Neuronal stem cell (in vitro differentiated cells): ENCODE measurements around the gene NHERF1.
A peak's percentile ranks its signal among the peaks of the same experiment; 100 is the strongest.

Experiments
- DNase-seq: peaks from one replicate; pipeline ENCODE4 v3.0.0-alpha.2; 2013; ENCODE audit warnings: low spot score
- H2AFZ ChIP-seq: one replicate; pipeline ENCODE4 v1.6.1; 2013; ENCODE audit warnings: mild to moderate bottlenecking, low read length, inconsistent platforms
- H2AK5ac ChIP-seq: 2 replicates; pipeline ENCODE4 v1.6.1; 2013; ENCODE audit warnings: low read depth, mild to moderate bottlenecking, inconsistent platforms, low read length, moderate library complexity, mixed read lengths
- H2BK120ac ChIP-seq: 2 replicates; pipeline ENCODE4 v1.6.1; 2013; ENCODE audit warnings: low read depth, mild to moderate bottlenecking, inconsistent platforms, low read length, moderate library complexity, mixed read lengths
- H2BK12ac ChIP-seq: one replicate; pipeline ENCODE4 v1.6.1; 2013; ENCODE audit warnings: low read length, inconsistent platforms
- H2BK15ac ChIP-seq: 2 replicates; pipeline ENCODE4 v1.6.1; 2013; ENCODE audit warnings: mild to moderate bottlenecking, low read length, inconsistent platforms, mixed read lengths
- H2BK5ac ChIP-seq: one replicate; pipeline ENCODE4 v1.6.1; 2013; ENCODE audit warnings: inconsistent platforms, mild to moderate bottlenecking, low read length, moderate library complexity
- H3K14ac ChIP-seq: one replicate; pipeline ENCODE4 v1.6.1; 2013; ENCODE audit warnings: low read length, inconsistent platforms
- H3K18ac ChIP-seq: 2 replicates; pipeline ENCODE4 v1.6.1; 2013; ENCODE audit warnings: low read length, inconsistent platforms
- H3K23ac ChIP-seq: 2 replicates; pipeline ENCODE4 v1.6.1; 2013; ENCODE audit warnings: low read depth, mild to moderate bottlenecking, mixed read lengths, low read length, inconsistent platforms; ENCODE audit not compliant: poor library complexity
- H3K27ac ChIP-seq: replicated peaks from 3 replicates; pipeline ENCODE4 v1.5.1; 2013; ENCODE audit warnings: low read length, inconsistent platforms
- H3K27me3 ChIP-seq, 3 experiments: 2 replicates each; pipeline ENCODE4 v1.6.1; 2013; ENCODE audit warnings: low read length in 3 of 3, mild to moderate bottlenecking in 2 of 3, inconsistent platforms in 1 of 3, low read depth in 1 of 3, mixed read lengths in 1 of 3, moderate library complexity in 1 of 3; ENCODE audit not compliant: control insufficient read depth in 3 of 3, insufficient read depth in 3 of 3
- H3K36me3 ChIP-seq, 2 donors: replicated peaks in 1 of 2; 2 replicates each; pipeline ENCODE4 v1.6.1; 2013; ENCODE audit warnings: low read length in 2 of 2; ENCODE audit not compliant: control insufficient read depth in 2 of 2, insufficient read depth in 2 of 2
- H3K4ac ChIP-seq: 2 replicates; pipeline ENCODE4 v1.6.1; 2013; ENCODE audit warnings: inconsistent platforms, mild to moderate bottlenecking, low read length, moderate library complexity
- H3K4me1 ChIP-seq, 2 donors: 1 replicate in 1 of 2; 2 replicates in 1 of 2; pipeline ENCODE4 v1.6.1; 2013; ENCODE audit warnings: low read length in 2 of 2, low read depth in 1 of 2; ENCODE audit not compliant: control insufficient read depth in 2 of 2, insufficient read depth in 1 of 2
- H3K4me2 ChIP-seq: one replicate; pipeline ENCODE4 v1.6.1; 2013; ENCODE audit warnings: mild to moderate bottlenecking, low read length, inconsistent platforms; ENCODE audit not compliant: insufficient read depth, poor library complexity, severe bottlenecking
- H3K4me3 ChIP-seq, 2 donors: 2 replicates each; pipeline ENCODE4 v1.5.1; 2013; ENCODE audit warnings: low read length in 2 of 2, mild to moderate bottlenecking in 2 of 2, inconsistent platforms in 1 of 2, moderate library complexity in 1 of 2
- H3K79me1 ChIP-seq: one replicate; pipeline ENCODE4 v1.6.1; 2013; ENCODE audit warnings: low read depth, mild to moderate bottlenecking, inconsistent platforms, low read length, moderate library complexity
- H3K9ac ChIP-seq: one replicate; pipeline ENCODE4 v1.6.1; 2013; ENCODE audit warnings: mild to moderate bottlenecking, low read depth, low read length, inconsistent platforms; ENCODE audit not compliant: poor library complexity
- H3K9me3 ChIP-seq, 2 donors: replicated peaks in 1 of 2; 2 replicates each; pipeline versions ENCODE3 to v1.6.1; 2013; ENCODE audit warnings: low read length in 2 of 2, mild to moderate bottlenecking in 2 of 2, inconsistent platforms in 1 of 2, low read depth in 1 of 2, mixed read lengths in 1 of 2, moderate library complexity in 1 of 2; ENCODE audit not compliant: control insufficient read depth in 2 of 2, insufficient read depth in 1 of 2
- H4K8ac ChIP-seq: one replicate; pipeline ENCODE4 v1.6.1; 2013; ENCODE audit warnings: low read depth, mild to moderate bottlenecking, inconsistent platforms, low read length, moderate library complexity
- H4K91ac ChIP-seq: one replicate; pipeline ENCODE4 v1.6.1; 2013; ENCODE audit warnings: low read length, low read depth, mild to moderate bottlenecking, inconsistent platforms; ENCODE audit not compliant: poor library complexity
- WGBS, 2 donors: extraction: QIAGEN DNeasy Blood & Tissue Kit; methylation state at CpG; one replicate each; pipeline ENCODE4 v1.1.7; 2013; ENCODE audit warnings: missing lambda C conversion rate in 2 of 2, mixed read lengths in 1 of 2; ENCODE audit not compliant: insufficient read length in 2 of 2, insufficient replicate concordance in 1 of 2; ENCODE audit errors: extremely low coverage in 2 of 2; 5-methylcytosine and 5-hydroxymethylcytosine counted together

The NHERF1 gene

DNA sequence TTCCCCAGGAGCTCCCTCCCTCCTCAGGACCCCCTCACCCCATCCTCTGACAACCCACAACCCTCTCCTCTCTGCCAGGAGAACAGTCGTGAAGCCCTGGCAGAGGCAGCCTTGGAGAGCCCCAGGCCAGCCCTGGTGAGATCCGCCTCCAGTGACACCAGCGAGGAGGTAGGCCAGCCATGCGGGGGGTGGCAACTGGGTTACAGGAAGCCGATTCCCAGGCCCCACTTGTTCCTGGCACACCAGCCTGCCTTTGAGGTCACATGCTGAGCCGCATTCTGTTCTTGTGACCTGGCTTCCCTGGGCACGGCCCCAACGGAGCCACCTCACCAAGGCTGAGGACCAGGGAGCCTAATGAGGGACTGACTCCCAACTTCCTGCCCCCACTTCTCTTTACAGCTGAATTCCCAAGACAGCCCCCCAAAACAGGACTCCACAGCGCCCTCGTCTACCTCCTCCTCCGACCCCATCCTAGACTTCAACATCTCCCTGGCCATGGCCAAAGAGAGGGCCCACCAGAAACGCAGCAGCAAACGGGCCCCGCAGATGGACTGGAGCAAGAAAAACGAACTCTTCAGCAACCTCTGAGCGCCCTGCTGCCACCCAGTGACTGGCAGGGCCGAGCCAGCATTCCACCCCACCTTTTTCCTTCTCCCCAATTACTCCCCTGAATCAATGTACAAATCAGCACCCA, 19.8 kb downstream of the NHERF1 start:
- Histone ChIP-seq H2AK5ac (peak overlapping the region; percentile 83), H2AFZ (no peak overlapping the region), H3K79me1 (peaks cover 4% of the 10 kb centered on the region), H4K91ac (no peak overlapping the region), H2BK120ac (no peak overlapping the region), H3K4me1 (peaks cover 16% of the 10 kb centered on the region in 2 donors), H2BK15ac (no peak overlapping the region), H3K23ac (no peak overlapping the region), H3K14ac (no peak overlapping the region), H4K8ac (no peak overlapping the region), H3K4ac (no peak overlapping the region), H2BK5ac (no peak overlapping the region), H3K36me3 (peaks cover 26 to 74% of the 10 kb centered on the region in 2 donors), H3K4me2 (no peak overlapping the region), H2BK12ac (no peak overlapping the region), H3K18ac (no peak overlapping the region), H3K27me3 (no peaks in the 10 kb centered on the region), H3K4me3 (no peak overlapping the region), H3K9me3 (no peaks in the 10 kb centered on the region), H3K27ac (no peak overlapping the region), H3K9ac (no peak overlapping the region)
- WGBS, 2 donors: no CpG with 5 or more reads among the region's 17 CpGs
- no peak for DNase-seq

GRCh38 chr17:74768763-74769114, 20.3 kb downstream of the NHERF1 start:
- no CpG with 5 or more reads among the region's 7 CpGs for WGBS, 2 donors
- Histone ChIP-seq H3K36me3 (peaks cover 32 to 79% of the 10 kb centered on the region in 2 donors), H2BK12ac (no peak overlapping the region), H3K23ac (no peak overlapping the region), H3K79me1 (peaks cover 3% of the 10 kb centered on the region), H2AFZ (no peak overlapping the region), H3K9ac (no peak overlapping the region), H3K4me1 (peaks cover 11 to 12% of the 10 kb centered on the region in 2 donors), H2BK5ac (no peak overlapping the region), H3K14ac (no peak overlapping the region), H3K4me3 (no peak overlapping the region), H3K18ac (peak overlapping the region; percentile 5), H3K27ac (no peak overlapping the region), H2BK15ac (no peak overlapping the region), H4K91ac (no peak overlapping the region), H3K4me2 (no peak overlapping the region), H3K27me3 (no peaks in the 10 kb centered on the region), H2BK120ac (no peak overlapping the region), H3K4ac (no peak overlapping the region), H2AK5ac (no peak overlapping the region), H4K8ac (no peak overlapping the region), H3K9me3 (no peaks in the 10 kb centered on the region)
- no peak for DNase-seq

DNA sequence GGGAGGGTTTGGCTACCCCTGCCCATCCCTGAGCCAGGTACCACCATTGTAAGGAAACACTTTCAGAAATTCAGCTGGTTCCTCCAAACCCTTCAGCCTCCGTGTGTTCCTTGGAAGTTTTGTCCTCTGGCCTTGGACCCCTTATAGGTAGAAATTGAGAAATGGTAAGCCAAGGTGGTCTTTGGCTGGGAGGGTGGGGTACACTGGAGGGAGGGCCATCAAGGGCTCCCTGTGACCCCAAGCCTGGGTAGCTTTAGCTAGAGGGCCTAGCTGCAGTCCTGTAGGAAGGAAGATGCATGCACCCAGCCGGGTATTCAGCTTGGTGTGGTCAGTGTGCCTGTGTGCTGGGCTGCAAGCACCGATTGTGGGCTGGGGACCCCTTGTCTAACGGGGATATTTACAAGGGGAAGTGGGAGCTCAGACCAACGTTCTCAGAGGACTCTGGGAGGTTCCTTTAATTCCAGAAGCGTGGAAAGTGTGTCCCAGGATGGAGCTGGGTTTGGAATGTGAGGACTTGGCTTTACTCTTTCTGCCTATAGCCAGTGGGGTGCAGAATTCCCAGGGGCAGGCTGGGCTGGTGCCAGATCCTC, 20.9 kb downstream of the NHERF1 start:
- Histone ChIP-seq H3K4me2 (no peak overlapping the region), H2AK5ac (no peak overlapping the region), H2BK120ac (no peak overlapping the region), H3K4me1 (peaks cover 6 to 10% of the 10 kb centered on the region in 2 donors), H4K8ac (no peak overlapping the region), H3K14ac (no peak overlapping the region), H2BK5ac (no peak overlapping the region), H3K4me3 (no peak overlapping the region), H3K9ac (no peak overlapping the region), H3K4ac (no peak overlapping the region), H3K79me1 (peaks cover 3% of the 10 kb centered on the region), H3K9me3 (no peaks in the 10 kb centered on the region), H3K27ac (no peak overlapping the region), H4K91ac (no peak overlapping the region), H3K18ac (no peak overlapping the region), H2BK15ac (no peak overlapping the region), H3K23ac (no peak overlapping the region), H2BK12ac (no peak overlapping the region), H2AFZ (no peak overlapping the region), H3K36me3 (peaks cover 32 to 84% of the 10 kb centered on the region in 2 donors), H3K27me3 (no peaks in the 10 kb centered on the region)
- no peak for DNase-seq
- no CpG with 5 or more reads among the region's 6 CpGs for WGBS, 2 donors

DNA sequence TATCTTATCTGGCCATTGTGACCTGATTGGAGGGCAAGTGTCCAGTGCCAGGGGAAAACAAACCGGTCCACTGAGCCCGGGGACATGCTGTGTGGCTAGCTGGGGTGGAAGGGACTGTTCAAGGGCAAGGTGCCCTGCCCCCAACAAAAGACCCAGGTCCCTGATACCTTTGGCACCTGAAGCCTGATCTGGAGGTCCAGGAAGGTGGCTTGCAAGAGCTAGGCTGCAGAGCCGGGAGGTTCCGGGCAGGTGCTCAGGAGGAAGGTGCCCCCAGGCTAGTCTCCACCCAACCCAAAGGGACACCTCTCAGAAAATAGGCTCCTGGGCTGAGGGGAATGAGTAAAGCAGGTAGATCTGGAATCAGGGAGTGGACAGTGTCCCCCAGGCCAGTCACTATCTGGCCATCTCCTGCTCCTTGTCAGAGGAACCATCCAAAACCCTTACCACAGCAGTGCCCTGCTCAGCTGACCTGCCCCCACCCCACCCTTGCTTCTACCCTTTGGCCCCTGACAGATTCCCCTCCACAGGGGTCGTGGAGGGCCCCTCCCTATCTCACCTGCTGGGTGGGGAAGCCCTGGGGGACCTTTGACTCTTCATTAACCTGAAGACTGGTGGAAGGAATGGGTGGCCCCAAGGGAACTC, 21.5 kb downstream of the NHERF1 start:
- H3K36me3 ChIP-seq: peaks cover 32 to 79% of the 10 kb centered on the region in 2 donors
- no peak overlapping the region for H2BK15ac ChIP-seq
- no peak overlapping the region for H2BK5ac ChIP-seq
- H3K23ac ChIP-seq: no peak overlapping the region
- no peak overlapping the region for H3K4me3 ChIP-seq
- no peak overlapping the region for H3K9ac ChIP-seq
- H2BK120ac ChIP-seq: no peak overlapping the region
- H3K79me1 ChIP-seq: peaks cover 3% of the 10 kb centered on the region
- no peak overlapping the region for H4K91ac ChIP-seq
- H3K14ac ChIP-seq: no peak overlapping the region
- no peak overlapping the region for H4K8ac ChIP-seq
- no peak overlapping the region for H3K27ac ChIP-seq
- H3K9me3 ChIP-seq: no peaks in the 10 kb centered on the region
- H3K4me1 ChIP-seq: peaks cover 0 to 4% of the 10 kb centered on the region in 2 donors
- DNase-seq: no peak
- H3K4me2 ChIP-seq: no peak overlapping the region
- no peak overlapping the region for H2AK5ac ChIP-seq
- H3K18ac ChIP-seq: no peak overlapping the region
- no peak overlapping the region for H2BK12ac ChIP-seq
- H2AFZ ChIP-seq: no peak overlapping the region
- no peaks in the 10 kb centered on the region for H3K27me3 ChIP-seq
- no peak overlapping the region for H3K4ac ChIP-seq
- WGBS, 2 donors: no CpG with 5 or more reads among the region's 5 CpGs
